Right lobe of liver (tissue), 6 donors: ENCODE results near the gene ECE1. TPM values are rescaled to one million over a fixed set of nuclear protein-coding genes. Genes with fewer than 3 reads are reported as not detected.

Experiments used
- ATAC-seq, 4 donors: fragments of 200-7000 bp; cut with Tn5 transposase; one replicate each; pipeline ENCODE4 v1.9.1; 2020; ENCODE audit warnings: mild to moderate bottlenecking in 4 of 4, moderate library complexity in 4 of 4
- DNase-seq, 3 donors: peaks; one replicate each; pipeline ENCODE4 v3.0.0-alpha.2; 2020
- H3K27ac ChIP-seq, 3 donors: fragments of 200-600 bp; one replicate each; pipeline ENCODE4 v1.8.0; 2022
- H3K27me3 ChIP-seq, 2 donors: fragments of 200-600 bp; one replicate each; pipeline ENCODE4 v1.8.0; 2022
- H3K36me3 ChIP-seq, 4 donors: fragments of 200-600 bp; sonication (generic) in 1 of 4; one replicate each; pipeline versions ENCODE4 v1.5.1 to v1.8.0; 2017 to 2022; ENCODE audit warnings: control low read depth in 1 of 4
- H3K4me1 ChIP-seq, 4 donors: fragments of 200-600 bp; sonication (generic) in 1 of 4; one replicate each; pipeline versions ENCODE4 v1.5.1 to v1.8.0; 2017 to 2022; ENCODE audit warnings: control low read depth in 1 of 4
- H3K4me3 ChIP-seq, 3 donors: fragments of 200-600 bp; one replicate each; pipeline ENCODE4 v1.8.0; 2022
- H3K9me3 ChIP-seq, 4 donors: fragments of 200-600 bp; sonication (generic) in 1 of 4; one replicate each; pipeline versions ENCODE4 v1.5.1 to v1.8.0; 2017 to 2022; ENCODE audit warnings: control low read depth in 1 of 4
- POLR2A ChIP-seq: fragments of 450-650 bp; IDR thresholded peaks from one replicate; pipeline ENCODE4 v1.6.1; 2017; ENCODE audit warnings: antibody characterized with exemption, mild to moderate bottlenecking
- WGBS: methylation state at CpG from one replicate; pipeline ENCODE4 v1.1.6; 2018; ENCODE audit warnings: low coverage, low lambda C conversion rate; ENCODE audit not compliant: insufficient coverage; ENCODE audit errors: missing lambda C conversion rate; 5-methylcytosine and 5-hydroxymethylcytosine counted together
- intact Hi-C, 2 donors: fragments of 100-400 bp; cut with DNase I; formaldehyde crosslinking; loops; one replicate each; pipeline versions ENCODE4 v1.11.2 to v1.14.1; 2022
- total RNA-seq, 6 experiments: library from RNA; depleted of rRNA in 2 of 6; stranded (reverse); fragments of >200 nt in 2 of 6; fragmentation: NEBNext Ultra II Directional in 3 of 6; extraction: Animal tissue kit (Norgen Biotek cat#: 25700) in 3 of 6; gene quantifications; one replicate each; pipeline versions ENCODE4 v1.1.0 to v1.2.4, GENCODE V29; 2016 to 2023
- TF ChIP-seq, protein P1 (sequence below), 4 donors: fragments of 200-600 bp in 3 of 4; fragments of 450-650 bp in 1 of 4; IDR thresholded peaks; one replicate each; pipeline versions ENCODE4 v1.5.1 to v1.8.0; 2016 to 2022; ENCODE audit warnings: antibody characterized with exemption in 4 of 4, mild to moderate bottlenecking in 2 of 4
- donor health status: DM: no; HTN: yes; CAD: no.
- donor health status: DM: no; HTN: no; CAD: no.
- donor health status: DM: no; HTN: no; CAD: no.
- donor health status: DM: no; HTN: yes; CAD: no.
- donor health status: DM: no; HTN: yes; CAD: no.

ECE1 gene
- total RNA-seq, 6 experiments from 2014 or later, result 39.7 to 61.3 (median 43.8) TPM

- Histone ChIP-seq H3K36me3 (peaks cover 0 to 38% (median 6%) of the 10 kb centered on the region in 4 donors), H3K27ac (no peak overlapping the region), H3K4me3 (no peak overlapping the region), H3K27me3 (no peaks in the 10 kb centered on the region), H3K9me3 (no peaks in the 10 kb centered on the region), H3K4me1 (peaks cover 0 to 31% (median 17%) of the 10 kb centered on the region in 4 donors)
- intact Hi-C loops, result loop anchor here (5.0 kb wide), 2 partner anchors 89 to 104 kb away; no protein-coding TSS in a partner anchor
- 84% methylated on average over 15 of the region's 22 CpGs for WGBS
- ATAC-seq, result no peak
- DNase-seq, result no peak
- TF ChIP-seq POLR2A, result no peak
- TF ChIP-seq, protein P1, sequence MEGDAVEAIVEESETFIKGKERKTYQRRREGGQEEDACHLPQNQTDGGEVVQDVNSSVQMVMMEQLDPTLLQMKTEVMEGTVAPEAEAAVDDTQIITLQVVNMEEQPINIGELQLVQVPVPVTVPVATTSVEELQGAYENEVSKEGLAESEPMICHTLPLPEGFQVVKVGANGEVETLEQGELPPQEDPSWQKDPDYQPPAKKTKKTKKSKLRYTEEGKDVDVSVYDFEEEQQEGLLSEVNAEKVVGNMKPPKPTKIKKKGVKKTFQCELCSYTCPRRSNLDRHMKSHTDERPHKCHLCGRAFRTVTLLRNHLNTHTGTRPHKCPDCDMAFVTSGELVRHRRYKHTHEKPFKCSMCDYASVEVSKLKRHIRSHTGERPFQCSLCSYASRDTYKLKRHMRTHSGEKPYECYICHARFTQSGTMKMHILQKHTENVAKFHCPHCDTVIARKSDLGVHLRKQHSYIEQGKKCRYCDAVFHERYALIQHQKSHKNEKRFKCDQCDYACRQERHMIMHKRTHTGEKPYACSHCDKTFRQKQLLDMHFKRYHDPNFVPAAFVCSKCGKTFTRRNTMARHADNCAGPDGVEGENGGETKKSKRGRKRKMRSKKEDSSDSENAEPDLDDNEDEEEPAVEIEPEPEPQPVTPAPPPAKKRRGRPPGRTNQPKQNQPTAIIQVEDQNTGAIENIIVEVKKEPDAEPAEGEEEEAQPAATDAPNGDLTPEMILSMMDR (IDR thresholded peaks at IDR 0.05), result no peak
Measured at GRCh38 chr1:21258331-21259134, 31.7 kb downstream of the ECE1 start.

GRCh38 chr1:21257431-21258135 lies 32.7 kb downstream of the ECE1 start:
- peak overlapping the region in 1 of 3 donors; percentile 47 for H3K27ac ChIP-seq
- H3K27me3 ChIP-seq, result no peaks in the 10 kb centered on the region
- H3K4me3 ChIP-seq, result no peak overlapping the region
- 45% methylated on average over 8 of the region's 13 CpGs for WGBS
- ATAC-seq (peak; percentile 10 to 61 (median 22)), DNase-seq (peak in 2 of 3 donors; percentile 68 to 75)
- TF ChIP-seq POLR2A, result no peak
- TF ChIP-seq, protein P1 (IDR thresholded peaks at IDR 0.05), result no peak
- no peaks in the 10 kb centered on the region for H3K9me3 ChIP-seq
- H3K4me1 ChIP-seq, result peaks cover 0 to 30% (median 16%) of the 10 kb centered on the region in 4 donors
- intact Hi-C loops, result loop anchor here (5.0 kb wide), 2 partner anchors 90 to 105 kb away; no protein-coding TSS in a partner anchor
- H3K36me3 ChIP-seq, result peaks cover 0 to 38% (median 6%) of the 10 kb centered on the region in 4 donors

GRCh38 chr1:21256776-21257175 lies 33.5 kb downstream of the ECE1 start:
- 90% methylated on average over 12 of the region's 13 CpGs for WGBS
- peaks cover 0 to 38% (median 6%) of the 10 kb centered on the region in 4 donors for H3K36me3 ChIP-seq
- H3K27ac ChIP-seq, result no peak overlapping the region
- no peak for DNase-seq
- H3K27me3 ChIP-seq, result no peaks in the 10 kb centered on the region
- H3K9me3 ChIP-seq, result no peaks in the 10 kb centered on the region
- H3K4me3 ChIP-seq, result no peak overlapping the region
- H3K4me1 ChIP-seq, result peaks cover 0 to 30% (median 15%) of the 10 kb centered on the region in 4 donors
- intact Hi-C loops, result loop anchor here (5.0 kb wide), 2 partner anchors 91 to 106 kb away; no protein-coding TSS in a partner anchor
- no peak for ATAC-seq
- TF ChIP-seq, protein P1 (IDR thresholded peaks at IDR 0.05), result no peak
- TF ChIP-seq POLR2A, result no peak

DNA sequence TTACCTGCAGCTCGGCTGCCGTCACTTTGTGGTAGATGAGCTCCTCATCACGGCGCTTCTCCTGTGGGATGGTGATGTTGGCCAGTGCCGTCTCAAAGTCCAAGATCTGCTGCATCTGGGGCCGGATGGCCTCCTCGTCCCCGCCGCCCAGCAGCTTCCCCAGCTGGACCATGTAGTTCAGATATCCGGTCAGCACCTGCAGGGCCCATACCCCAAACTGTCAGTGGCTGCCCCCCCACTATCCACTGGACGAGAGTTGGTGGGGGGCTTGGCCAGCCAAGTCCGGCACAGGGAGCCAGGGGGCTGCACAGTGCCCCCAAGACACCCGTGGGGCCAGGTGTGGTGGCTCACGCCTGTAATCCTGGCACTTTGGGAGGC lies 34.3 kb downstream of the ECE1 start:
- H3K9me3 ChIP-seq, result no peaks in the 10 kb centered on the region
- no peak for TF ChIP-seq POLR2A
- TF ChIP-seq, protein P1 (IDR thresholded peaks at IDR 0.05), result no peak
- H3K4me3 ChIP-seq, result no peak overlapping the region
- no peaks in the 10 kb centered on the region for H3K27me3 ChIP-seq
- peaks cover 0 to 38% (median 6%) of the 10 kb centered on the region in 4 donors for H3K36me3 ChIP-seq
- ATAC-seq, result no peak
- peaks cover 0 to 38% (median 20%) of the 10 kb centered on the region in 4 donors for H3K4me1 ChIP-seq
- no peak for DNase-seq
- no peak overlapping the region for H3K27ac ChIP-seq
- intact Hi-C loops, result loop anchor here (5.0 kb wide), 2 partner anchors 91 to 106 kb away; no protein-coding TSS in a partner anchor
- WGBS, result 83% methylated on average over 4 of the region's 14 CpGs
